Loucy (cell line): ENCODE measurements around the gene LDLRAD4.

Experiments
- EZH2phosphoT487 ChIP-seq: fragments of 200-600 bp; IDR thresholded peaks from 2 replicates; pipeline ENCODE4 v1.6.1; 2018; ENCODE audit warnings: antibody characterized with exemption, mild to moderate bottlenecking, moderate library complexity, borderline replicate concordance
- TF ChIP-seq, protein P1 (sequence below): fragments of 200-600 bp; sonication (generic); conservative IDR thresholded peaks from 2 replicates; pipeline ENCODE4 v1.5.1; 2014; ENCODE audit warnings: mild to moderate bottlenecking, antibody characterized with exemption, low read length

DNA sequence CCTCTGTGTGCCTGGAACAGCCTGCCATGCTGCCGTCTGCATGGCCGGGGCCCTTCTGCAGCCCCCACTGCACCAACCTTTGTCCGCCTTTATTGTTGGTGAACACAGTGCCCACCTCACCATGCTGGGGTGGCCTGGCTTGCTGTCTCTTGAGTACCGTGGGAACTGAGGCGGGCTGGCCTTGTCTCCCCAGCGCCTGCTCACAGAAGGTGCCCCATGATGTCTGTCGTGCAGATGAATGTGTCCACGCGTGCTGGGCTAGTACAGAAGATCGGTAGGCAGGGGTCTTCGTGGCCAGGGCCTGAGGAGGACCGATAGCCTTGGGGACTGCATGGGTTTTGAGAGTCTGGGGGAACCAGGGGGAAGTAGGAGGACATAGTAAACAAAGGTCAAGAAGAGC, 242.4 kb downstream of the LDLRAD4 start:
- TF ChIP-seq, protein P1, sequence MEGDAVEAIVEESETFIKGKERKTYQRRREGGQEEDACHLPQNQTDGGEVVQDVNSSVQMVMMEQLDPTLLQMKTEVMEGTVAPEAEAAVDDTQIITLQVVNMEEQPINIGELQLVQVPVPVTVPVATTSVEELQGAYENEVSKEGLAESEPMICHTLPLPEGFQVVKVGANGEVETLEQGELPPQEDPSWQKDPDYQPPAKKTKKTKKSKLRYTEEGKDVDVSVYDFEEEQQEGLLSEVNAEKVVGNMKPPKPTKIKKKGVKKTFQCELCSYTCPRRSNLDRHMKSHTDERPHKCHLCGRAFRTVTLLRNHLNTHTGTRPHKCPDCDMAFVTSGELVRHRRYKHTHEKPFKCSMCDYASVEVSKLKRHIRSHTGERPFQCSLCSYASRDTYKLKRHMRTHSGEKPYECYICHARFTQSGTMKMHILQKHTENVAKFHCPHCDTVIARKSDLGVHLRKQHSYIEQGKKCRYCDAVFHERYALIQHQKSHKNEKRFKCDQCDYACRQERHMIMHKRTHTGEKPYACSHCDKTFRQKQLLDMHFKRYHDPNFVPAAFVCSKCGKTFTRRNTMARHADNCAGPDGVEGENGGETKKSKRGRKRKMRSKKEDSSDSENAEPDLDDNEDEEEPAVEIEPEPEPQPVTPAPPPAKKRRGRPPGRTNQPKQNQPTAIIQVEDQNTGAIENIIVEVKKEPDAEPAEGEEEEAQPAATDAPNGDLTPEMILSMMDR, result no peak
- TF ChIP-seq EZH2phosphoT487, result no peak
